ENCODE data around the gene DCAF6. TPM values are rescaled to one million over a fixed set of nuclear protein-coding genes. Genes with fewer than 3 reads are reported as not detected.
A peak's percentile ranks its signal among the peaks of the same experiment; 100 is the strongest.
"Not testable (repeated sequence)": the region's sequence is repeated elsewhere in the genome, so short reads cannot be mapped to it uniquely, and the experiment has no call there.

DCAF6 gene
- total RNA-seq (100 to 1,000 TPM; 155 to 226 (median 205) TPM), polyA plus RNA-seq (10 to 100 TPM; 49.0 to 65.8 TPM)
- long read RNA-seq, donor 1, transcript DCAF6-203 (20 exons, 3,302 nt), result major isoform, 53 of 330 reads
- long read RNA-seq, donor 1, transcript DCAF6-201 (19 exons, 3,186 nt), result minor isoform, 16 of 330 reads
- long read RNA-seq, donor 1, transcript DCAF6-202 (22 exons, 3,349 nt), result minor isoform, 30 of 330 reads
- long read RNA-seq, donor 1, partial matches to known transcripts, result 103 of 330 reads
- long read RNA-seq, donor 1, other reads (novel, unspliced or antisense), result 127 of 330 reads
- long read RNA-seq, donor 2, transcript DCAF6-203 (20 exons, 3,302 nt), result major isoform, 50 of 437 reads
- long read RNA-seq, donor 2, transcript DCAF6-201 (19 exons, 3,186 nt), result minor isoform, 13 of 437 reads
- long read RNA-seq, donor 2, transcript DCAF6-202 (22 exons, 3,349 nt), result minor isoform, 47 of 437 reads
- long read RNA-seq, donor 2, partial matches to known transcripts, result 162 of 437 reads
- long read RNA-seq, donor 2, other reads (novel, unspliced or antisense), result 164 of 437 reads
- long read RNA-seq, donor 3, transcript DCAF6-202 (22 exons, 3,349 nt), result minor isoform, 27 of 423 reads
- long read RNA-seq, donor 3, transcript DCAF6-203 (20 exons, 3,302 nt), result major isoform, 52 of 423 reads
- long read RNA-seq, donor 3, transcript DCAF6-201 (19 exons, 3,186 nt), result minor isoform, 9 of 423 reads
- long read RNA-seq, donor 3, partial matches to known transcripts, result 189 of 423 reads
- long read RNA-seq, donor 3, other reads (novel, unspliced or antisense), result 145 of 423 reads

GRCh38 chr1:167936068-167936929 lies at the start of gene DCAF6:
DCAF6 (plus strand) TSS chr1:167936683; CDS start chr1:167936912, 229 bp downstream.
- no peak for TF ChIP-seq CTCF (IDR thresholded peaks at IDR 0.05)
- H3K27ac ChIP-seq, result peak within 1 kb of the TSS; percentile 91 to 99 (median 97)
- H3K9me3 ChIP-seq, result no peaks in the 10 kb centered on the region
- intact Hi-C loops (cut with DNase I), result loop anchor here in 7 of 10 donors (2.0 to 10.0 kb wide), 9 partner anchors 36 to 221 kb away; partner anchors contain the start of gene MPZL1 (in 3 of the 7)
- no peaks in the 10 kb centered on the region for H3K27me3 ChIP-seq
- ATAC-seq (peak; percentile 91 to 96 (median 94)), DNase-seq (peak; percentile 96 to 98)
- WGBS, 2 donors, result 0% methylated on average over 55 to 58 of the region's 58 CpGs
- H3K4me3 ChIP-seq, result peak within 1 kb of the TSS; percentile 57 to 99 (median 88)
- no peaks in the 10 kb centered on the region for H3K36me3 ChIP-seq
- peaks cover 0 to 54% (median 47%) of the 10 kb centered on the region in 9 donors for H3K4me1 ChIP-seq

GRCh38 chr1:167887187-167887586 lies 49.3 kb upstream of the DCAF6 start:
- DNase-seq; H3K4me1 ChIP-seq; H3K27me3 ChIP-seq; H3K4me3 ChIP-seq; intact Hi-C loops (cut with DNase I); ATAC-seq; H3K27ac ChIP-seq; H3K9me3 ChIP-seq; H3K36me3 ChIP-seq: not testable (repeated sequence)
- 85 to 98% methylated on average over 2 of the region's 2 CpGs for WGBS, 2 donors

- DNase-seq, result no peak
- intact Hi-C loops (cut with DNase I), result no loop called here
- no peaks in the 10 kb centered on the region for H3K27me3 ChIP-seq
- peak in 4 of 8 donors; percentile 31 to 75 (median 58) for ATAC-seq
- H3K27ac ChIP-seq, result no peak overlapping the region
- H3K4me3 ChIP-seq, result no peak overlapping the region
- H3K4me1 ChIP-seq, result no peaks in the 10 kb centered on the region
- no peaks in the 10 kb centered on the region for H3K36me3 ChIP-seq
- TF ChIP-seq CTCF (IDR thresholded peaks at IDR 0.05), result no peak
- peaks cover 0 to 3% (median 0%) of the 10 kb centered on the region in 11 donors for H3K9me3 ChIP-seq
Observed at GRCh38 chr1:167890400-167890799, 46.1 kb upstream of the DCAF6 start.

- DNase-seq (no peak), ATAC-seq (no peak)
- intact Hi-C loops (cut with DNase I), result no loop called here
- 72 to 78% methylated on average over 2 of the region's 2 CpGs for WGBS, 2 donors
- H3K27ac ChIP-seq, result no peak overlapping the region
- peaks cover 0 to 1% (median 0%) of the 10 kb centered on the region in 9 donors for H3K4me1 ChIP-seq
- no peaks in the 10 kb centered on the region for H3K9me3 ChIP-seq
- no peaks in the 10 kb centered on the region for H3K36me3 ChIP-seq
- H3K27me3 ChIP-seq, result no peaks in the 10 kb centered on the region
- H3K4me3 ChIP-seq, result no peak overlapping the region
- no peak for TF ChIP-seq CTCF (IDR thresholded peaks at IDR 0.05)
Observed at GRCh38 chr1:167893798-167894197, 42.7 kb upstream of the DCAF6 start.

Data from heart right ventricle (tissue), 16 donors.